Measurements from ENCODE around the gene ZMPSTE24. TPM values are rescaled to one million over a fixed set of nuclear protein-coding genes. Genes with fewer than 3 reads are reported as not detected.
"Not testable (repeated sequence)": the region's sequence is repeated elsewhere in the genome, so short reads cannot be mapped to it uniquely, and the experiment has no call there.

The ZMPSTE24 gene
- total RNA-seq, 4 donors from 2014 or later: 11.6 to 44.3 (median 25.1) TPM

- Histone ChIP-seq H3K4me1 (peaks cover 0 to 21% (median 7%) of the 10 kb centered on the region in 4 donors), H3K9me3 (no peaks in the 10 kb centered on the region), H3K27me3 (peaks cover 0 to 18% of the 10 kb centered on the region in 2 donors), H3K4me3 (no peak overlapping the region), H3K27ac (no peak overlapping the region), H3K36me3 (no peaks in the 10 kb centered on the region)
- no peak for DNase-seq
- TF ChIP-seq, protein P1, sequence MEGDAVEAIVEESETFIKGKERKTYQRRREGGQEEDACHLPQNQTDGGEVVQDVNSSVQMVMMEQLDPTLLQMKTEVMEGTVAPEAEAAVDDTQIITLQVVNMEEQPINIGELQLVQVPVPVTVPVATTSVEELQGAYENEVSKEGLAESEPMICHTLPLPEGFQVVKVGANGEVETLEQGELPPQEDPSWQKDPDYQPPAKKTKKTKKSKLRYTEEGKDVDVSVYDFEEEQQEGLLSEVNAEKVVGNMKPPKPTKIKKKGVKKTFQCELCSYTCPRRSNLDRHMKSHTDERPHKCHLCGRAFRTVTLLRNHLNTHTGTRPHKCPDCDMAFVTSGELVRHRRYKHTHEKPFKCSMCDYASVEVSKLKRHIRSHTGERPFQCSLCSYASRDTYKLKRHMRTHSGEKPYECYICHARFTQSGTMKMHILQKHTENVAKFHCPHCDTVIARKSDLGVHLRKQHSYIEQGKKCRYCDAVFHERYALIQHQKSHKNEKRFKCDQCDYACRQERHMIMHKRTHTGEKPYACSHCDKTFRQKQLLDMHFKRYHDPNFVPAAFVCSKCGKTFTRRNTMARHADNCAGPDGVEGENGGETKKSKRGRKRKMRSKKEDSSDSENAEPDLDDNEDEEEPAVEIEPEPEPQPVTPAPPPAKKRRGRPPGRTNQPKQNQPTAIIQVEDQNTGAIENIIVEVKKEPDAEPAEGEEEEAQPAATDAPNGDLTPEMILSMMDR (IDR thresholded peaks at IDR 0.05): no peak
- no peak for TF ChIP-seq POLR2A (IDR thresholded peaks at IDR 0.05)
Measured at GRCh38 chr1:40318970-40319621, 61.1 kb downstream of the ZMPSTE24 start.

DNA sequence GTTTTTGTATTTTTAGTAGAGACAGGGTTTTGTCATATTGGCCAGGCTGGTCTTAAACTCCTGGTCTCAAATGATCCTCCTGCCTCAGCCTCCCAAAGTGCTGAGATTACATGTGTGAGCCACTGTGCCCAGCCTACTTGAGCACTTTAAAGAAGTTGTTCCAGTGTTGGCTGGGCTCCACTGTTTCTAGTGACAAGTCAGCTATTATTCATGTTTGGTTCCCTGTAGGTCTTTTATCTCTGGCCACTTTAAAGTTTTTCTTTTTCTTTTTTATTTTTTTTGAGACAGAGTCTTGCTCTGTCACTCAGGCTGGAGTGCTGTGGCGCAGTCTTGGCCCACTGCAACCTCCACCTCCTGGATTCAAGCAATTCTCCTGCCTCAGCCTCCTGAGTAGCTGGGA is 73.4 kb downstream of the ZMPSTE24 start:
- H3K27ac ChIP-seq, H3K9me3 ChIP-seq, H3K4me1 ChIP-seq, H3K36me3 ChIP-seq, H3K27me3 ChIP-seq, H3K4me3 ChIP-seq: not testable (repeated sequence)
- peak in 1 of 3 donors; percentile 2 for DNase-seq

DNA sequence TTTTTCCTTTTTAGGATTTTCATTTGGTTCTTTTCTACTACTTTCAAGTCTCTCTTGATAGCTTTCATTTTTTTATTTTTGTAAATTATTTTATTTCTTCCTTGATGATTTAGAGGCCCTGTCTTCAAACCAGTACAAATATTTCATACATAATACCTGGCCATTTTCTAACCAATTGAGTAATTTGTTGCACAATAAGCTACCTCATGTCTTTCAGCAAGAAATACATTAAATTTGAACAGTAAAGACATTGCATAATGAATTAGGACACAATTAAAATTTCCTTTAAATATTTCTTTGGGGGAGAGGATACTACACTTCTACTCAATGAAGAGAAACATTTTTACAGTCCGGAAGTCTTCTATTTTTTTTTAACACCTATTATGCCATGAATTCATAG is 74.7 kb downstream of the ZMPSTE24 start:
- no peak overlapping the region for H3K4me3 ChIP-seq
- H3K4me1 ChIP-seq: peaks cover 0 to under 1% (median 0%) of the 10 kb centered on the region in 4 donors
- no peak overlapping the region for H3K27ac ChIP-seq
- H3K9me3 ChIP-seq: no peaks in the 10 kb centered on the region
- TF ChIP-seq, protein P1 (IDR thresholded peaks at IDR 0.05): no peak
- no peak for TF ChIP-seq POLR2A (IDR thresholded peaks at IDR 0.05)
- no peaks in the 10 kb centered on the region for H3K36me3 ChIP-seq
- DNase-seq: no peak
- no peaks in the 10 kb centered on the region for H3K27me3 ChIP-seq

- Histone ChIP-seq H3K27me3 (no peaks in the 10 kb centered on the region), H3K4me1 (peaks cover 0 to 5% (median 4%) of the 10 kb centered on the region in 4 donors), H3K27ac (peak overlapping the region in 1 of 4 donors; percentile 69), H3K4me3 (no peak overlapping the region), H3K9me3 (no peaks in the 10 kb centered on the region), H3K36me3 (no peaks in the 10 kb centered on the region)
- no peak for TF ChIP-seq POLR2A (IDR thresholded peaks at IDR 0.05)
- TF ChIP-seq, protein P1 (IDR thresholded peaks at IDR 0.05): no peak
- peak in 1 of 3 donors; percentile 62 for DNase-seq
Measured at GRCh38 chr1:40337443-40337842, 79.4 kb downstream of the ZMPSTE24 start.

DNA sequence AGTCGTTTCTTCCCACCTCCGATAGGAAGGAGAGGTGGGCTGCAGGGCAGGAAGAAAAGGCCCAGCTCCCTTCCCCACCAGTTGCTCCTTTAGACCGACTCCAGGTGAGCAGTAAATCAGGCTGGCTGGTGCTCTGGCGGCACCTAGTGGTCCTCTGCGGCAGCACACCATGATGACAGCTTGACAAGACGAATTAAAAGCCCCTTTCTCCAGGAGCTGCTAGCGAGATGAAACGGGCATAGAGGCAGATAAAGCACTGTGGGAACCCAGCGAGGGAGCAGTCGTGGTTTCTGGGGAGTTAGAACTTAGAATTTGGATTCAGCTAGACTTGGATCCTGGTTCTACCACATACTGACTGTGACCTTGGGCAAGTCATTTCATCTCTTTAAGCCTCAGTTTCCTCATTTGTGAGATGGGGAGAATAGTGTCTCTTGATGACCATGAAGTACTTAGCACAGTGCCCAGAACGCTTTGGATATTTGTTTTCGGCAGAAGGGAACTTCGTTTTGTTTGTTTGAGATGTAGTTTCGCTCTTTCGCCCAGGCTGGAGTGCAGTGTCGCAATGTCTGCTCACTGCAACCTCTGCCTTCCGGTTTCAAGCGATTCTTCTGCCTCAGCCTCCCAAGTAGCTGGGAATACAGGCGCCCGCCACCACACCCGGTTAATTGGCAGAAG is 80.8 kb downstream of the ZMPSTE24 start:
- peak overlapping the region in 1 of 4 donors; percentile 23 for H3K4me3 ChIP-seq
- H3K27me3 ChIP-seq: no peaks in the 10 kb centered on the region
- H3K27ac ChIP-seq: peak overlapping the region in 1 of 4 donors; percentile 59
- H3K36me3 ChIP-seq: no peaks in the 10 kb centered on the region
- TF ChIP-seq, protein P1 (IDR thresholded peaks at IDR 0.05): peak; percentile 95 to 99 (median 98)
- TF ChIP-seq POLR2A (IDR thresholded peaks at IDR 0.05): no peak
- H3K4me1 ChIP-seq: peaks cover 0 to 5% (median 4%) of the 10 kb centered on the region in 4 donors
- H3K9me3 ChIP-seq: no peaks in the 10 kb centered on the region
- peak; percentile 87 to 96 (median 89) for DNase-seq

Measured in Peyer's patch (tissue), 4 donors.